A549 (cell line): ENCODE measurements around the gene SSBP2. TPM values are rescaled to one million over a fixed set of nuclear protein-coding genes. Genes with fewer than 3 reads are reported as not detected.

Experiments
- ATAC-seq, 2 experiments: fragments of 200-7000 bp in 1 of 2; fragments of >200 bp in 1 of 2; cut with Nextera tagmentation in 1 of 2; cut with Tn5 transposase in 1 of 2; 3 replicates each; pipeline versions ENCODE4 v1.8.0 to v1.9.1; 2018 to 2020; ENCODE audit warnings: mild to moderate bottlenecking in 1 of 2, moderate library complexity in 1 of 2
- CTCF ChIA-PET: fragments of 300-600 bp; sonication (Branson Sonifier 250); formaldehyde crosslinking; extraction: SDS; loops from one replicate; lab custom pipeline; 2021; ENCODE audit warnings: antibody characterized with exemption, inconsistent platforms; lab: Yijun Ruan, JAX
- POLR2A ChIA-PET: fragments of 350-600 bp; formaldehyde crosslinking; extraction: SDS; loops from one replicate; lab custom pipeline; 2021; ENCODE audit warnings: antibody characterized with exemption, inconsistent platforms; lab: Yijun Ruan, JAX
- DNase-seq, 2 experiments: peaks; one replicate each; pipeline versions ENCODE4 v3.0.0 to v3.0.0-alpha.2; 2011 to 2016; ENCODE audit warnings: low read depth in 1 of 2, low spot score in 1 of 2
- FAIRE-seq: peaks from 2 replicates; lab custom pipeline; 2011; peaks lifted over from hg19 to GRCh38; lab: Jason Lieb, UNC
- H3K27ac ChIP-seq, 2 experiments: fragments of >200 bp; sonication (Bioruptor Twin); formaldehyde crosslinking; 3 replicates each; pipeline ENCODE4 v1.5.1; 2016 to 2017
- H3K4me1 ChIP-seq: fragments of >200 bp; sonication (Bioruptor Twin); formaldehyde crosslinking; 3 replicates; pipeline ENCODE4 v1.6.1; 2016
- H3K4me2 ChIP-seq: fragments of >200 bp; sonication (Bioruptor Twin); formaldehyde crosslinking; 3 replicates; pipeline ENCODE4 v1.6.1; 2016
- H3K4me3 ChIP-seq: fragments of >200 bp; sonication (Bioruptor Twin); formaldehyde crosslinking; 3 replicates; pipeline ENCODE4 v1.5.1; 2016
- H3K9me3 ChIP-seq: fragments of >200 bp; sonication (Bioruptor Twin); formaldehyde crosslinking; 3 replicates; pipeline ENCODE4 v1.6.1; 2016
- FOSB ChIP-seq: fragments of 250-450 bp; sonication (Bioruptor Pico); IDR thresholded peaks from 2 replicates; pipeline ENCODE4 v1.5.0; 2020; ENCODE audit warnings: mild to moderate bottlenecking, moderate library complexity
- FOSL2 ChIP-seq, 2 experiments: fragments of 450-650 bp in 1 of 2; fragments of >200 bp in 1 of 2; sonication (Bioruptor Twin) in 1 of 2; formaldehyde crosslinking; IDR thresholded peaks; 2 replicates each; pipeline versions ENCODE4 v1.5.0 to v1.6.1; 2016 to 2020; ENCODE audit warnings: mild to moderate bottlenecking in 1 of 2, moderate library complexity in 1 of 2
- FOXS1 ChIP-seq: fragments of 250-450 bp; sonication (Bioruptor Pico); IDR thresholded peaks from 2 replicates; pipeline ENCODE4 v1.5.0; 2020; ENCODE audit warnings: mild to moderate bottlenecking, moderate library complexity
- HDAC2 ChIP-seq: fragments of 200-600 bp; sonication (generic); IDR thresholded peaks from 2 replicates; pipeline ENCODE4 v1.6.1; 2016
- HEYL ChIP-seq: fragments of 250-450 bp; sonication (Bioruptor Pico); IDR thresholded peaks from 2 replicates; pipeline ENCODE4 v1.8.0; 2021; ENCODE audit warnings: mild to moderate bottlenecking, moderate library complexity
- JUN ChIP-seq, 2 experiments: fragments of >200 bp; sonication (Bioruptor Twin); formaldehyde crosslinking; IDR thresholded peaks; 2 replicates in 1 of 2; 3 replicates in 1 of 2; pipeline ENCODE4 v1.6.1; 2016 to 2017
- NR3C1 ChIP-seq: fragments of >200 bp; sonication (Bioruptor Twin); formaldehyde crosslinking; IDR thresholded peaks from 3 replicates; pipeline ENCODE4 v1.6.1; 2017
- PHF8 ChIP-seq: fragments of 200-600 bp; sonication (generic); IDR thresholded peaks from 2 replicates; pipeline ENCODE4 v1.6.1; 2016; ENCODE audit warnings: low read depth, mild to moderate bottlenecking, antibody characterized with exemption, moderate library complexity, borderline replicate concordance
- POLR2A ChIP-seq: IDR thresholded peaks from 2 replicates; pipeline ENCODE4 v1.6.1; 2012; ENCODE audit warnings: mild to moderate bottlenecking, low read length
- WGBS: methylation state at CpG from one replicate; pipeline ENCODE4 v1.1.6; 2017; ENCODE audit errors: missing lambda C conversion rate; 5-methylcytosine and 5-hydroxymethylcytosine counted together
- polyA plus RNA-seq, 4 experiments: library from polyadenylated mRNA; depleted of rRNA in 3 of 4; stranded (reverse); fragments of >200 nt; fragmentation: RNase III in 1 of 4; extraction: RNeasy Plus Mini Kit Qiagen cat#74134 plus additional on column Dnase treatment in 1 of 4; gene quantifications; 2 replicates in 3 of 4; 3 replicates in 1 of 4; pipeline ENCODE4 v1.2.3, GENCODE V29; 2011 to 2017
- TF ChIP-seq, protein P1 (sequence below): fragments of 200-600 bp; sonication (generic); IDR thresholded peaks from 2 replicates; pipeline ENCODE4 v1.6.1; 2016; ENCODE audit warnings: antibody characterized with exemption, mild to moderate bottlenecking, moderate library complexity
- TF ChIP-seq, protein P2 (sequence below): IDR thresholded peaks from 2 replicates; pipeline ENCODE4 v1.6.1; 2012
- TF ChIP-seq, protein P3 (sequence below): fragments of 250-450 bp; sonication (Bioruptor Pico); IDR thresholded peaks from 2 replicates; pipeline ENCODE4 v1.5.0; 2020; ENCODE audit warnings: low read depth, mild to moderate bottlenecking, moderate library complexity
- TF ChIP-seq, protein P4 (sequence below): fragments of >200 bp; sonication (Bioruptor Twin); formaldehyde crosslinking; IDR thresholded peaks from 3 replicates; pipeline ENCODE4 v1.5.1; 2016
- TF ChIP-seq, protein P5 (sequence below): fragments of >200 bp; sonication (Bioruptor Twin); formaldehyde crosslinking; IDR thresholded peaks from 2 replicates; pipeline ENCODE4 v1.6.1; 2016
- TF ChIP-seq, protein P6 (sequence below): fragments of 150-350 bp; IDR thresholded peaks from 2 replicates; pipeline ENCODE4 v1.6.1; 2014; ENCODE audit warnings: low read depth, mild to moderate bottlenecking, low read length

Gene SSBP2
- polyA plus RNA-seq, 2 of the 4 experiments (the other 2 are of a cell fraction) = 4.5 to 14.2 TPM

DNA sequence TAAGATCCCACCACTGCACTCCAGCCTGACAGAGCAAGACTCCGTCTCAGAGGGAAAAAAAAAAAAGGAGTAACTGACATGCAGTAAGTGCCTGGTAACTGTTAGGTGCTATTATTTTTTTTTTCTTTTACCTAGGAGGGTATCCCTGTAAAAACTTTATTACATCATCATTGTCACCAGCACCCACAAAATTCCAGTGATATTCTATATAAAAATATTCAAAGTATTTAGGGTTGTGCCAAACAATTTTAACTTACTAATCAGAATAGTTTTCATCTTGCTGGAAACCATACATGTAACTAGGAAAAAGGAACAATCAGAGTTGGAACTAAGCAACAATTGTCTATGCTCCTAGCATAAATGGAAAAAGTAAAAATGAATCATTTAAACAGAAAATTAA is 112.4 kb downstream of the SSBP2 start:
- no peak for FAIRE-seq
- CTCF ChIA-PET = interaction anchor here (1.6 kb wide), 1 partner anchor 8 kb away, joined by 4 read pairs; no protein-coding TSS in a partner anchor
- TF ChIP-seq FOXS1 (CRISPR knock-in tag) = no peak
- TF ChIP-seq HDAC2 = no peak
- ATAC-seq = no peak
- WGBS = 83% methylated on average over 1 of the region's 1 CpG
- Histone ChIP-seq H3K9me3 (no peaks in the 10 kb centered on the region), H3K4me2 (no peak overlapping the region), H3K27ac (no peak overlapping the region), H3K4me3 (no peak overlapping the region), H3K4me1 (0 out of 3 replicates have a peak, but pooled peaks cover 3% of the 10 kb centered on the region)
- no peak for DNase-seq
- POLR2A ChIA-PET = no interaction called here

DNA sequence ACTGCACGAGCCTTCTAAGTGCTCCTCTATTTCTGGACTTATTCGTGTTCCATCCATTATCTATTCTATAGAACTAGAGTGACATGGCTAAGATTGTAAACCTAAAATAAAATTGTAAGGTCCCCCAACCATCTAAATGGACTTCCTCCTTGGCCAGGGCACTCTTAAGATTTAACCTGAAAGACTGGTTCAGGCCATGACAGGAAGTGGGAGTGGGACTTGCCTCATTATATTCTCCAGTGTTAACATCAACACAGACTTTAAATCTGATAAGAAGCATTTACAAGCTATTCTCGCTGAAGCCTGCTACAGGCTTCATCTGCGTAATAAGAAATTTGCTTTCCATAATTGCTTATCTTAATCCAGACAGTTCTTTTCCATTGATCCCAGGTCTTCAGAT is 117.0 kb downstream of the SSBP2 start:
- WGBS = 81% methylated on average over 4 of the region's 4 CpGs
- CTCF ChIA-PET = interaction anchor here (0.8 kb wide), 1 partner anchor 45 kb away, joined by 3 read pairs; no protein-coding TSS in a partner anchor
- Histone ChIP-seq H3K4me1 (no peaks in the 10 kb centered on the region), H3K27ac (no peak overlapping the region), H3K4me3 (no peak overlapping the region), H3K9me3 (no peaks in the 10 kb centered on the region), H3K4me2 (no peak overlapping the region)
- DNase-seq (no peak), ATAC-seq (no peak), FAIRE-seq (no peak)
- POLR2A ChIA-PET = no interaction called here
- TF ChIP-seq FOSB (CRISPR knock-in tag) (no peak), FOSL2 (IDR thresholded peaks at IDR 0.05) (no peak), FOSL2 (CRISPR knock-in tag; IDR thresholded peaks at IDR 0.05) (no peak), PHF8 (no peak), JUN (IDR thresholded peaks at IDR 0.05) (no peak), NR3C1 (no peak), HEYL (CRISPR knock-in tag) (no peak), POLR2A (no peak)
- TF ChIP-seq, protein P1, sequence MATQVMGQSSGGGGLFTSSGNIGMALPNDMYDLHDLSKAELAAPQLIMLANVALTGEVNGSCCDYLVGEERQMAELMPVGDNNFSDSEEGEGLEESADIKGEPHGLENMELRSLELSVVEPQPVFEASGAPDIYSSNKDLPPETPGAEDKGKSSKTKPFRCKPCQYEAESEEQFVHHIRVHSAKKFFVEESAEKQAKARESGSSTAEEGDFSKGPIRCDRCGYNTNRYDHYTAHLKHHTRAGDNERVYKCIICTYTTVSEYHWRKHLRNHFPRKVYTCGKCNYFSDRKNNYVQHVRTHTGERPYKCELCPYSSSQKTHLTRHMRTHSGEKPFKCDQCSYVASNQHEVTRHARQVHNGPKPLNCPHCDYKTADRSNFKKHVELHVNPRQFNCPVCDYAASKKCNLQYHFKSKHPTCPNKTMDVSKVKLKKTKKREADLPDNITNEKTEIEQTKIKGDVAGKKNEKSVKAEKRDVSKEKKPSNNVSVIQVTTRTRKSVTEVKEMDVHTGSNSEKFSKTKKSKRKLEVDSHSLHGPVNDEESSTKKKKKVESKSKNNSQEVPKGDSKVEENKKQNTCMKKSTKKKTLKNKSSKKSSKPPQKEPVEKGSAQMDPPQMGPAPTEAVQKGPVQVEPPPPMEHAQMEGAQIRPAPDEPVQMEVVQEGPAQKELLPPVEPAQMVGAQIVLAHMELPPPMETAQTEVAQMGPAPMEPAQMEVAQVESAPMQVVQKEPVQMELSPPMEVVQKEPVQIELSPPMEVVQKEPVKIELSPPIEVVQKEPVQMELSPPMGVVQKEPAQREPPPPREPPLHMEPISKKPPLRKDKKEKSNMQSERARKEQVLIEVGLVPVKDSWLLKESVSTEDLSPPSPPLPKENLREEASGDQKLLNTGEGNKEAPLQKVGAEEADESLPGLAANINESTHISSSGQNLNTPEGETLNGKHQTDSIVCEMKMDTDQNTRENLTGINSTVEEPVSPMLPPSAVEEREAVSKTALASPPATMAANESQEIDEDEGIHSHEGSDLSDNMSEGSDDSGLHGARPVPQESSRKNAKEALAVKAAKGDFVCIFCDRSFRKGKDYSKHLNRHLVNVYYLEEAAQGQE = no peak
- TF ChIP-seq, protein P2, sequence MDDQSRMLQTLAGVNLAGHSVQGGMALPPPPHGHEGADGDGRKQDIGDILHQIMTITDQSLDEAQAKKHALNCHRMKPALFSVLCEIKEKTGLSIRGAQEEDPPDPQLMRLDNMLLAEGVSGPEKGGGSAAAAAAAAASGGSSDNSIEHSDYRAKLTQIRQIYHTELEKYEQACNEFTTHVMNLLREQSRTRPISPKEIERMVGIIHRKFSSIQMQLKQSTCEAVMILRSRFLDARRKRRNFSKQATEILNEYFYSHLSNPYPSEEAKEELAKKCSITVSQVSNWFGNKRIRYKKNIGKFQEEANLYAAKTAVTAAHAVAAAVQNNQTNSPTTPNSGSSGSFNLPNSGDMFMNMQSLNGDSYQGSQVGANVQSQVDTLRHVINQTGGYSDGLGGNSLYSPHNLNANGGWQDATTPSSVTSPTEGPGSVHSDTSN = no peak
- TF ChIP-seq, protein P3, sequence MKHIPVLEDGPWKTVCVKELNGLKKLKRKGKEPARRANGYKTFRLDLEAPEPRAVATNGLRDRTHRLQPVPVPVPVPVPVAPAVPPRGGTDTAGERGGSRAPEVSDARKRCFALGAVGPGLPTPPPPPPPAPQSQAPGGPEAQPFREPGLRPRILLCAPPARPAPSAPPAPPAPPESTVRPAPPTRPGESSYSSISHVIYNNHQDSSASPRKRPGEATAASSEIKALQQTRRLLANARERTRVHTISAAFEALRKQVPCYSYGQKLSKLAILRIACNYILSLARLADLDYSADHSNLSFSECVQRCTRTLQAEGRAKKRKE (CRISPR knock-in tag) = no peak
- TF ChIP-seq, protein P4, sequence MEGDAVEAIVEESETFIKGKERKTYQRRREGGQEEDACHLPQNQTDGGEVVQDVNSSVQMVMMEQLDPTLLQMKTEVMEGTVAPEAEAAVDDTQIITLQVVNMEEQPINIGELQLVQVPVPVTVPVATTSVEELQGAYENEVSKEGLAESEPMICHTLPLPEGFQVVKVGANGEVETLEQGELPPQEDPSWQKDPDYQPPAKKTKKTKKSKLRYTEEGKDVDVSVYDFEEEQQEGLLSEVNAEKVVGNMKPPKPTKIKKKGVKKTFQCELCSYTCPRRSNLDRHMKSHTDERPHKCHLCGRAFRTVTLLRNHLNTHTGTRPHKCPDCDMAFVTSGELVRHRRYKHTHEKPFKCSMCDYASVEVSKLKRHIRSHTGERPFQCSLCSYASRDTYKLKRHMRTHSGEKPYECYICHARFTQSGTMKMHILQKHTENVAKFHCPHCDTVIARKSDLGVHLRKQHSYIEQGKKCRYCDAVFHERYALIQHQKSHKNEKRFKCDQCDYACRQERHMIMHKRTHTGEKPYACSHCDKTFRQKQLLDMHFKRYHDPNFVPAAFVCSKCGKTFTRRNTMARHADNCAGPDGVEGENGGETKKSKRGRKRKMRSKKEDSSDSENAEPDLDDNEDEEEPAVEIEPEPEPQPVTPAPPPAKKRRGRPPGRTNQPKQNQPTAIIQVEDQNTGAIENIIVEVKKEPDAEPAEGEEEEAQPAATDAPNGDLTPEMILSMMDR = no peak
- TF ChIP-seq, protein P5, sequence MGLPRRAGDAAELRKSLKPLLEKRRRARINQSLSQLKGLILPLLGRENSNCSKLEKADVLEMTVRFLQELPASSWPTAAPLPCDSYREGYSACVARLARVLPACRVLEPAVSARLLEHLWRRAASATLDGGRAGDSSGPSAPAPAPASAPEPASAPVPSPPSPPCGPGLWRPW = no peak
- TF ChIP-seq, protein P6, sequence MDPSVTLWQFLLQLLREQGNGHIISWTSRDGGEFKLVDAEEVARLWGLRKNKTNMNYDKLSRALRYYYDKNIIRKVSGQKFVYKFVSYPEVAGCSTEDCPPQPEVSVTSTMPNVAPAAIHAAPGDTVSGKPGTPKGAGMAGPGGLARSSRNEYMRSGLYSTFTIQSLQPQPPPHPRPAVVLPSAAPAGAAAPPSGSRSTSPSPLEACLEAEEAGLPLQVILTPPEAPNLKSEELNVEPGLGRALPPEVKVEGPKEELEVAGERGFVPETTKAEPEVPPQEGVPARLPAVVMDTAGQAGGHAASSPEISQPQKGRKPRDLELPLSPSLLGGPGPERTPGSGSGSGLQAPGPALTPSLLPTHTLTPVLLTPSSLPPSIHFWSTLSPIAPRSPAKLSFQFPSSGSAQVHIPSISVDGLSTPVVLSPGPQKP = no peak
